Measurements from ENCODE around the gene DGKQ.
"Not testable (repeated sequence)": the region's sequence is repeated elsewhere in the genome, so short reads cannot be mapped to it uniquely, and the experiment has no call there.

DGKQ gene

DNA sequence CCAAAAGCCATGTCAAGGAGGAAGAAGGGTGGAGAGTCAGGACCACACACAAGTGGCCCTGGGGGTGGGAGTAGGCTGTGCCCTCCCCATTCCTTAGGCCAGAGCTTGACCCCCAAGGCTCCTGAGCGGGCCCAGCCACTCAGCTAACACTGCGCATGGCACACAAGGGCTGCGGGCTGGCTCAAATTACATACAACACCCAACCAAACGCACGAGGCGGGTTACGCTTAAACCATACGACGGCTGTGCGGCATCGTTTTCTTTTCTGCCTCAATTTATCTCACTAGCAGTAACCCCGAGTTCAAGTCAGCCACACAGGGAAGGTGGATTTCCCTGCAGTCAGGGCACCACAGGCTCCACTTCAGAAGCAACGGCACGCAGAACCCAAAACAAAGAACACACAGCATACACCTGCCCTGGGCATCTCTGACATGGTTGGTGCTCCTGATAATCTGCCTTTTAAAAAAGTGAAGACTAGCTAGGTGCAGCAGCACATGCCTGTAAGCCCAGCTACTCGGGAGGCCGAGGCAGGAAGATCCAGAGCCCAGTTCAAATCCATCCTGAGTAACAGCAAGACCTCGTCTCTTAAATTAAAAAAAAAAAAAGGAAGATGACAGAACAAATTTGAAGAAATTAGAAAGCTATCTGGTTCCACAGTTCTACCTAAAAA, 44.1 kb downstream of the DGKQ start:
- in situ Hi-C loops (cut with HindIII; ENCODE audit: low sequenced_read_pairs), result no loop called here

DNA sequence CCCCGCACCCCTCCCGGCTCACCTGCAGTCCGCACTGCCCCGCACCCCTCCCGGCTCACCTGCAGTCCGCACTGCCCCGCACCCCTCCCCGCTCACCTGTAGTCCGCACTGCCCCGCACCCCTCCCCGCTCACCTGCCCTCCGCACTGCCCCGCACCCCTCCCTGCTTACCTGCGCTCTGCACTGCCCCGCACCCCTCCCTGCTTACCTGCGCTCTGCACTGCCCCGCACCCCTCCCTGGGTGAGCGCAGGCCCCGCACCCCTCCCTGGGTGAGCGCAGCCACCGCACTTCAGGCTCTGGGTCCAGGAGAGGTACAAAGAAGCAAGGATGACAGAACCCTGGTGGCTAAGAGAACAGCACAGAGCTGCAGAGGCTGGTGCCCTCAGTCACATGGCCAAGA, 45.8 kb downstream of the DGKQ start:
- in situ Hi-C loops (cut with HindIII; ENCODE audit: low sequenced_read_pairs), result not testable (repeated sequence)

DNA sequence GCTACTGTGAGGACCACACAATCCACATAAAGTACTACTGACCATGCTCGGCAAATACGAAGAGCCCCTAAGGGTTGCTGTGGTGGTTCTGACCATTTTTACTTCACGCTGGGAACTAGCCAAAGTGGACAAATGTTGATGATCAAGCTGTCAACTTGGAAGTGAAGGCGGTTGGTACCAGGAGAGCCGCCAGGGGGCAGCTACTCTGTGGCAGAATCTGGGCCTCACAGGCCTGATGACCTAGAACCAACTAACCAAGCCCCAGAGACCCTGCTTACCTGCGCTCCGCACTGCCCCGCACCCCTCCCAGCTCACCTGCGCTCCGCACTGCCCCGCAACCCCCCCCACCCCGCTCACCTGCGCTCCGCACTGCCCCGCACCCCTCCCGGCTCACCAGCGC, 46.8 kb downstream of the DGKQ start:
- in situ Hi-C loops (cut with HindIII; ENCODE audit: low sequenced_read_pairs), result no loop called here

DNA sequence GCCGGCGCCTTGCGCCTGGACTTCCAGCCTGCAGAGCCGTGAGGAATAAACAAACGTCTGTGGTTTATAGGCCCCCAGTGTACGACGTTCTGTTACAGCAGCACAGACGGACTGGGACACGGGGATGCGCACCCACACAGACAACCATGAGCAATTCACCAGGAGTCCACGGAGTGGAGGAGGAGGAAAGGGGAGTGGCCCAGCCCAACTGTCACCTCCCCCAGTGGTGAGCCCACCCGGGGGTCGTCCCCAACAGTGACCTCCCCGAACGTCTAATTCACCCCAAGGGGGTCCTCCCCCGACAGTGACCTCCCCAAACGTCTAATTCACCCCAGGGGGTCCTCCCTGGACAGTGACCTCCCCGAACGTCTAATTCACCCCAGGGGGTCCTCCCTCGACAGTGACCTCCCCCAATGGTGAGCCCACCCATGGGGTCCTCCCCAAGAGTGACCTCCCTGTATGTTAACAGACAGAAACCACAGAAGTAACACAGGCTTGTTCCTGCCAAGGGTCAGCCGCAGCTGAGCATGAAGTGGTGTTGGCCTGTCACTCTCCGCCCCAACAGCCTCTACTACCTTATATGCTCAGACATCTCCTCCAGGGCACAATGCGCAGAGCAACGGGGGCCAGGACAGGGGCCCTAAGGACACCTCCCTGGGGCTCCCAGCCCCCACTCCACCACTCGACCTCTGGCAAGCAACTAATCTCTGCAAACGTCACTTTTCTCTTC, 47.4 kb downstream of the DGKQ start:
- in situ Hi-C loops (cut with HindIII; ENCODE audit: low sequenced_read_pairs), result no loop called here

DNA sequence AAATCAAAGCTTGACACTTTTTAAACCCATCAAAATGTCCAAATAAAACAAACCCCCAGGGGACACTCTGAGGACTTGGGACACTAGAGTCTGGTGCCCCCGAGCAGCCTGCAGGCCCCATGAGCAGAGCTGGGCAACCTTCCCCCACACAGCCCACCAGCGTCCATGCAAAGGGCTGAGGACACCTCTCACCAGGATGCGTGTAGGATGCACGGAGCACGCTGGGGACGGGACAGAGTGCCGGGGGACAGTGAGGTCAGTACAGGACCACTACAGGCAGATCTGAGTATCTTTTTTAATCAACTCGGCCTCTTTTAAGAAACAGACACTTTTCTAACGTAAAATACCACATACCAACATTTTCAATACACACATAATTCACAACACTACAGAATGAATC, 48.2 kb downstream of the DGKQ start:
- in situ Hi-C loops (cut with HindIII; ENCODE audit: low sequenced_read_pairs), result no loop called here

DNA sequence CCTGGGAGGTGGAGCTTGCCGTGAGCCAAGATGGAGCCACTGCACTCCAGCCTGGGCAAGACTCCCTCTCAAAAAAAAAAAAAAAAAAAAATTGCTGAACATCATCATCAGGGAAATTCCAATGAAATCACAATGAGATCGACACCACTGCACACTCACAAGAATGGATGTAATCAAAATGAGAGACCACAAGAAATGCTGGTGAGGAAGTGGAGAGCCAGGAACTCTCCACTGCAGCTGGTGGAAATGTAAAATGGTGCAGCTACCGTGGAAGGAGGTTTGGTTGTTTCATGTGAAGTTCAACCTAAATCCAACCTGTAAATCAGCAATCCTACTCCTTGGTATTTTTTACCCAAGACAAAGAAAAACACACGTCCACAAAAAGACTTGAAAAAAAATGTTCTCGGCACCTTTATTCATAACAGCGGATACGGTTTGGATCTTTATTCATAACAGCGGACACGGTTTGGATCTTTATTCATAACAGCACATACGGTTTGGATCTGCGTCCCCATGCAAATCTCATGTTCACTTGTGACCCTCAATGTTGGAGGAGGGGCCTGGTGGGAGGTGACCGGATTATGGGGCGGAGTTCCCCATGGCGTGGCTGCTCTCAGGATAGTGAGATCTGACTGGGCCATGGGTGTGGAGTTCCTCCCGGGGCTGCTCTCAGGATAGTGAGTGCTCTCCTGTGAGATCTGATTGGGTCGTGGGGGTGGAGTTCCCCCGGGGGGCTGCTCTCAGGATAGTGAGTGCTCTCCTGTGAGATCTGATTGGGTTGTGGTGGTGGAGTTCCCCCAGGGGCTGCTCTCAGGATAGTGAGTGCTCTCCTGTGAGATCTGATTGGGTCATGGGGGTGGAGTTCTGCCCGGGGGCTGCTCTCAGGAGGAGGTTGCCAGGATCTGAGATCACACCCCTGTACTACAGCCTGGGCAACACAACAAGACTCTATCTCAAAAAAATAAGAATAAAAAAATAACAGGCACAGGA, 49.0 kb downstream of the DGKQ start:
- in situ Hi-C loops (cut with HindIII; ENCODE audit: low sequenced_read_pairs), result no loop called here

DNA sequence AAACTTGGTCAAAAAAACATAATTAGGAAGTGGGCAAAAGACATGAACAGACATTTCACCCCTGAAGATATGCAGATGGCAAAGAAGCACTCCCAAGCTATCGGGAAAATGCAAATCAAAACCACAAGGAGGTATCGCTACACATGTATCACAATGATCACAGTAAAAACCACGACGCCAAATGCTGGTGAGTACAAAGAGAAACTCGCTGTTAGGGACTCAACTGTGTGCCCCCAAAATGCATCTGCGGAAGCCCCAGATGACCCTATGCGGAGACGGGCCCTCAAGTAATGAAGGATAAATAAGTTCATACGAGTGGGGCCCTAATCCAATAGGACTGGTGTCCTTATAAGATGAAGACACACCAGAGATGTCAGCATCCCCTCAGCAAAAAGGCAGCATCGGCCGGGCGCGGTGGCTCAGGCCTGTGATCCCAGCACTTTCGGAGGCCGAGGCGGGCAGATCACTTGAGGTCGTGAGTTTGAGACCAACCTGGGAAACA, 51.5 kb downstream of the DGKQ start:
- in situ Hi-C loops (cut with HindIII; ENCODE audit: low sequenced_read_pairs), result no loop called here

DNA sequence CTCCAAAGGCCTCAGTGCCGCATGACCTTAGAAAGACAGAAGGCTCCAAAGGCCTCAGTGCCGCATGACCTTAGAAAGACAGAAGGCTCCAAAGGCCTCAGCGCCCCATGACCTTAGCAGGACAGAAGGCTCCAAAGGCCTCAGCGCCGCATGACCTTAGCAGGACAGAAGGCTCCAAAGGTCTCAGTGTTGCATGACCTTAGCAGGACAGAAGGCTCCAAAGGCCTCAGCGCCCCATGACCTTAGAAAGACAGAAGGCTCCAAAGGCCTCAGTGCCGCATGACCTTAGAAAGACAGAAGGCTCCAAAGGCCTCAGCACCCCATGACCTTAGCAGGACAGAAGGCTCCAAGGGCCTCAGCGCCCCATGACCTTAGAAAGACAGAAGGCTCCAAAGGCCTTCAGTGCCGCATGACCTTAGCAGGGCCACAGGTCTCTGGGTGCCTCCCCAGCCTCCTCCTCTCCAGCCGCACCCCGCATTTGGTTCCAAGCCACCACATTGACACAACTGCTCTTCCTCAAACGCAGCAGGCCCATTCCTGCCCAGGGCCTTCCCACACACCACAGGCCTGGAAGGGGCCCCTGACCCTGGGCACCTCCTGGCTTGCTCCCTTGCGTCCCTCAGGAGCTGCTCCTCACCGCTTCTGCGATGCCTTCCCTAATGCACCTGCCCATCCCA, 54.2 kb downstream of the DGKQ start:
- in situ Hi-C loops (cut with HindIII; ENCODE audit: low sequenced_read_pairs), result not testable (repeated sequence)

DNA sequence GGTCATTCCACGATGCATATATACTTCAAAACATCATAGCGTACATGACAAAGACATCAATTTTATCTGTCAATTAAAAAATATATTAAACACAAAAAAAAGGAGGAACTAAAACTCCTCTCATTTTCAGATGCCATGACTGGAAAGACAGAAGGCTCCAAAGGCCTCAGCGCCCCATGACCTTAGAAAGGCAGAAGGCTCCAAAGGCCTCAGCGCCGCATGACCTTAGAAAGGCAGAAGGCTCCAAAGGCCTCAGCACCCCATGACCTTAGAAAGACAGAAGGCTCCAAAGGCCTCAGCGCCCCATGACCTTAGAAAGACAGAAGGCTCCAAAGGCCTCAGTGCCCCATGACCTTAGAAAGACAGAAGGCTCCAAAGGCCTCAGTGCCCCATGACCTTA, 54.8 kb downstream of the DGKQ start:
- in situ Hi-C loops (cut with HindIII; ENCODE audit: low sequenced_read_pairs), result not testable (repeated sequence)

DNA sequence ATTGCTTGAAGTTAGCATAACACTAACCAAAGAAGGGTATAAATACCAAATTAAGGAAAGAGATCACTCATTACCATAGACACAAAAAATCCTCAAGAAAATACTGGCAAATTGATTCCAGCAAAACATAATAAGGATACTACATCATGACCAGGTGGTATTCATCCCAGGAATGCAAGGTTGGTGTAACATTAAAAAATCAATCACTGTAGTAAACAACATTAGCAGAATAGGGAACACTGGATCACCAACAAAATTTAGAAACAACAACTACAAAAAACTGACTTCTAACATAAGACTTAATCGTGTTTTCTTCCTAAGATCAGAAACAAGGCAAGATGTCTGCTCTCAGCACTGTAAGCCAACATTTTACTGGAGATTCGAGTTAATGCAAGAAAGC, 55.4 kb downstream of the DGKQ start:
- in situ Hi-C loops (cut with HindIII; ENCODE audit: low sequenced_read_pairs), result no loop called here

DNA sequence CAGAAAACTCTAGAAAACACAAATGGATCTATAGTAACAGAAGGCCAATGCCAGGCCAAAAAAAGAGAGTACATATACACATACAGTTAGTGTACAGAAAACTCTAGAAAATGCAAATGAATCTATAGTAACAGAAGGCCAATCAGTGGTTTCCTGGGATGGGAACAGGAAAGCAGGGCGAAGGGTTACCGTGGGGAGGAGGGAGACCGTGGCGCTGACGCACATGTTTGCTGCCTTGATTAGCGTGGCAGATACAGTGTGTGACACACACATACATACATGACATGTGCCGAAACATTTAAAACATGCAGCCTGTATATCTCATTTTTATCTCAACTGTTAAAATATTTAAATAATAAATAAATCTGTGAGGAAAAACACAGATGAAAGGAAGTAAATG, 55.9 kb downstream of the DGKQ start:
- in situ Hi-C loops (cut with HindIII; ENCODE audit: low sequenced_read_pairs), result no loop called here

DNA sequence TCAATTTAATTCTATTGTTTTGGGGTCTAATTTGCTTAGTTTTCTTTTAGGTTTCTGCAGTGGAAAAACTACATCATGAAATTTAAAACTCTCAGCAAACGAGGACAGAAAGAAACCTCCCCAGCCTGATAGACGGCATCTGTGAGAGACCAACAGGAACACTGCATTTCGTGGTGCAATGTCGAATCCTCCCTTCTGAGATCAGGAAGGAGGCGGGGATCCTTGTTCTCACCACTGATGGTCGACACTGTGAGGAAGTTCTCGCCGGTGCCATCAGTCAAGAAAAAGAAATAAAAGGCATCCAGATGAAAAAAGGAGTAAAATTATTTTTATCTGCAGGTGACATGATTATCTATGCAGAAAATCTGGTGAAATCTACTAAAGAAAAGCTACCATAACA, 57.8 kb downstream of the DGKQ start:
- in situ Hi-C loops (cut with HindIII; ENCODE audit: low sequenced_read_pairs), result no loop called here

DNA sequence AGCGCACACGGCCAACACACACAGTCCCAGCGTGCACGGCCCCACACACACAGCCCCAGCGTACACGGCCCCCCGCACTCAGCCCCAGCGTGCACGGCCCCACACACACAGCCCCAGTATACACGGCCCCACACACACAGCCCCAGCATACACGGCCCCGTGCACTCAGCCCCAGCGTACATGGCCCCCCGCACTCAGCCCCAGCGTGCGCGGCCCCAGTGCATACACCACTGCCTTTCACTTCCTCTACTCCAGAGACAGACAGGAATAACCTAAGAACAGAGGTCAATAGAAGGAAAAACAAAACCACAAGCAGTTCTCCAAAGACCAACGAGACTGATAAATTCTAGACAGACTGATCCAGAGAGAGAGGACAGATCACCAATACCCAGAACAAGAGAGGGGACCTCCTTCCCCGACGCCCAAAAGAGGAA, 58.3 kb downstream of the DGKQ start:
- in situ Hi-C loops (cut with HindIII; ENCODE audit: low sequenced_read_pairs), result no loop called here

DNA sequence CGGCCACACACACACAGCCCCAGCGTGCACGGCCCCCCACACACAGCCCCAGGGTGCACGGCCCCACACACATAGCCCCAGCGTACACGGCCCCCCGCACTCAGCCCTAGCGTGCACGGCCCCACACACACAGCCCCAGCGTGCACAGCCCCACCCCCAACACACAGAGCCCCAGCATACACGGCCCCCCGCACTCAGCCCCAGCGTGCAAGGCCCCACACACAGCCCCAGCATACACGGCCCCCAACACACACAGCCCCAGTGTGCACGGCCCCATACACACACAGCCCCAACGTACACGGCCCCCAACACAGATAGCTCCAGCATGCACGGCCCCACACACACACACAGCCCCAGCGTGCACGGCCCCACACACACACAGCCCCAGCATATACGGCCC, 58.8 kb downstream of the DGKQ start:
- in situ Hi-C loops (cut with HindIII; ENCODE audit: low sequenced_read_pairs), result no loop called here

DNA sequence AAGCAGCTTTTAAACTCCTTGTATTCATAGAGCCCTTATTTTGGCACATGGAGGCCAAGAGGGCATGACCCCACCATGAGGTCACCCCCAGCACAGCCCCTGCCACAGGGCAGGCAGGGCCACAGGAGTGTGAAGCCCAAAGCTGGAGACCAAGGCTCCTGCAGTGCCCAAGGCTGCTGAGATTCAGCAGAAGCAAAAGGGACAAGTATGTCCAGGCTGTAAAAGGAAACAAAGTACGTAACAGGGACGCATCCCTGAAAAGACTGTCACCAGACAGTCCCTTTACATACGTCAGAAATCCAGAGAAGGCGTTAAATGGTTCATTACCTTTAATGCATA, 60.1 kb downstream of the DGKQ start:
- in situ Hi-C loops (cut with HindIII; ENCODE audit: low sequenced_read_pairs), result no loop called here

DNA sequence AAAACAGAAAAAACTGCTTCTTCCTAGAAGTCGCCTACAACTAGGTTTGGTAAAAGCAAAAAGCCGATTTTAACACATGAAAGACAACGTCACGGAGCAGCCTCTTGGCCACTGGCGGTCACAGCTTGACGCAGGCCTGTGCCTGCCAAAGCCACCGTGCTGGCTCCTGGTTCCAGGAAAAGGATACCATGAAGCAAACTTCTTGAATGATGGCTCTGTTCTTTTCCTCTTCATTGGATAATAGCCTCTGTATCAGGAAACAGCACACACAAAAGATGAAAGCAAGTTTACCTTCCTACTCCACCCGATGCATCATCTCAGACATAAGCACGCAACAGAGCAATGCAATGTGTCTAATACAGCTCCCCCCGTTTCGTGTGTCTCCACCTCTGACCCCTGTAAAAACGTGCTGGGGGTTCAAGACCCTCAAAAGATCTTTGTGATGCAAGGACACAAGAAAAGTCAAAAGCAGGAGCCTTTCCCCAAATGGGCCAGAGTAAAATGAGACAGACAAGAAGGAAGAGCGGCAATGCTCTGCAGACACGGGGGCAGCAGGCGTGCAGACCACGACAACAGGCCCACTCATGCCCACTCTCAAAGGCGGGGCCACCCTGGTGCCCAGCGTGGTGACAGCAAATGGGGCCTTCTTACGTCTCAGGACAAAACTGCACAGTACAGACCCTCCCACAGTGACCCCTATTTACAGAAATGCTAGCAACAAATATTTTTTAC, 60.7 kb downstream of the DGKQ start:
- in situ Hi-C loops (cut with HindIII; ENCODE audit: low sequenced_read_pairs), result no loop called here

DNA sequence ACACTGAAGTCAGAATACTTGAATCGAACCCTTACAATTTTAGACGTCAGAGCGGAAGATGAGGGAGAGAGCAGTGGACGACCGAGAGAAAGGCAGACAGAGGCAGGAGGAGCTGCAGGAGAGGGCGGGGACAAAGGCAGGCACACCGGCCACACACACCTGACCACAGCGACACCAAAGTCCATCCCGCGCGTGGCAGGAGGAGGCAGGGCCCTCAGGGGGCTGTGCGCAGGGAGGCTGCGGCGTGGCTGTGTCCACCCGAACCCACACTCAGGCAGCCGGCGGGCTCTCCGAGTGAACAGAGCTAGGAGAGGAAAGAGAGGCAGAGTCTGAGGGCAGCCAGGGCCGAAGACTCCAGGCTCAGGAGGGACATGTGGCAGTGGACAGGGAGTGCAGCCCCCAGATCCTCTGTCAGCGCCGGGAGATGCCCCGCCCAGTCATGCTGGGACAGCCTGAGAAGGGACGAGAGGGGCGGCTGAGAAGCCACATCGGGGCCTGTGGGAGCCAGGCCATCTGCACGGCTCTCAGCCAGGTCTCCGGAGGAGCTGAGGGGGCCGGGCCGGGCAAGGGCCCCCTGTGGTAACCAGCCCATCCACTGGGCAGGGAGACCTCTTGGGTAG, 61.4 kb downstream of the DGKQ start:
- in situ Hi-C loops (cut with HindIII; ENCODE audit: low sequenced_read_pairs), result no loop called here

DNA sequence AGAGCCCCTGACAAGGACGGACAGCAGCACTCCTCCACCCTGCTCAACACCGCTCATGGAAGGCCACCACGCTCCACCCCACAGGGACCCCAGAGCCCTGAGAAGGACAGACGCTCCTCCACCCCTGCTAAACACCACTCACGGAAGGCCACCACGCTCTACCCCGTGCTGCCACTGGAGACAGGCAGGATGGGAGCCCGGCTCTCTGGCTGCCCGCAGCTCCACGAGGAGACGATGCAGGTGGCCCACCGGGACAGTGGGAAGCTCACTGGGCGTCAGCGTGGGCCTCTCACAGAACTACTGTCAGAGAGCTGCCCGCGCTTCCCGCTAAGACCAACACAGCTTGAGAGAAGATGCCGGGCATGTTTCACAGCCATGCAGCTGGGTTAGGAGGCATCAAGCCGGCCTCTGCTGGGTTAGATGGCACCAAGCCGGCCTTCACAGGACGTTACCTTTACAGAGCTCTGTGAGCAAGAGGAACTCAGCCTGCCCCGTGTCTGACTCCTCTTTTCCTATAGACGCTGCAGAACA, 62.1 kb downstream of the DGKQ start:
- in situ Hi-C loops (cut with HindIII; ENCODE audit: low sequenced_read_pairs), result no loop called here

DNA sequence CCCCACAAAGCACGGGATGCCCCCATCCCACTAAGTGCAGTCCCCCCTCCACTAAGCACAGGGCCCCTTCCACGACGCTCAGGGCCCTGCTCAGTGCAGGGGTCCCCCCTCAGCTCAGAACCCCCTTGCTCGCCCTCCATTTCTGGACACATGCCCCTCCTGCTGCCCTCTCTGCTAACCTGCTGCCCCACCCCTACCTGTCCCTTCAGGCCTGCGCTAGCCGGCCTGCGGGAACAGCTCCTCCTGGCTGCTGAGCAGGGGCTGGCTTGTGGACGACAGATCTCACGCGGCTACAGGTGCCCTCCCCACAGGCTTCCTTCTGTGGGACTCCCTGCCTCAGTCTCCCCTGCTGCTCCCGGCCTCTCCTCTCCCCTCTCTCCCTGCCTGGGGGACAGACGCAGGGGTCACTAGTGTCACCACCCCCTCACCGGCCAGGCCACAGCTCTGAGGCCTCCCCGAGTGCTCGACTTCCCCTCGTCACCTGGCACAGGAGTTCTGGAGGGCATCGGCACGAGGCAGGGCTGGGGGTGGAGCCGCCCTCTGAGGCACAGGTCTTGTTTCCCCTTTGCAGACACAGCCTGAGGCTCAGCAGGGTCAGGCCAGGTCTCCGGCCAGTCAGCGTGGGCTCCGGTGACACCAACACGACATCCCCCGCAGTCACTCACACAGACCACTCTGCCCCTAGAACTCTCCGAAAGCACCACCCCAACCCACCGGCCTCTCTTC, 62.8 kb downstream of the DGKQ start:
- in situ Hi-C loops (cut with HindIII; ENCODE audit: low sequenced_read_pairs), result no loop called here

Measured in DLD1 (cell line).